KOPT-K1 (cell line): ENCODE data around the gene CLEC4G.
A peak's percentile ranks its signal among the peaks of the same experiment; 100 is the strongest.

Experiments used
- H3K27ac ChIP-seq: fragments of 200-600 bp; sonication (generic); 2 replicates; pipeline ENCODE4 v1.5.1; 2016; ENCODE audit warnings: antibody characterized with exemption, mild to moderate bottlenecking, low read depth, low read length; ENCODE audit not compliant: poor library complexity, severe bottlenecking
- H3K36me3 ChIP-seq: fragments of 200-600 bp; sonication (generic); 2 replicates; pipeline ENCODE4 v1.5.1; 2017; ENCODE audit warnings: antibody characterized with exemption, mild to moderate bottlenecking, low read length, moderate library complexity; ENCODE audit not compliant: insufficient read depth
- H3K9me3 ChIP-seq: fragments of 200-600 bp; sonication (generic); 2 replicates; pipeline ENCODE4 v1.5.1; 2017; ENCODE audit warnings: antibody characterized with exemption, low read length, mild to moderate bottlenecking; ENCODE audit not compliant: insufficient read depth, poor library complexity, severe bottlenecking

Gene CLEC4G

GRCh38 chr19:7680606-7681339 lies 51.1 kb downstream of the CLEC4G start, which contains the start of gene TRAPPC5:
TRAPPC5 (plus strand) TSS chr19:7680833; CDS start chr19:7682254, 1,421 bp downstream.
- H3K36me3 ChIP-seq: peaks cover 19% of the 10 kb centered on the region
- no peaks in the 10 kb centered on the region for H3K9me3 ChIP-seq
- H3K27ac ChIP-seq: peak within 1 kb of the TSS; percentile 83

- Histone ChIP-seq H3K27ac (peak overlapping the region; percentile 83), H3K36me3 (peaks cover 19% of the 10 kb centered on the region), H3K9me3 (no peaks in the 10 kb centered on the region)
Measured at GRCh38 chr19:7679771-7680605, 51.9 kb downstream of the CLEC4G start.

GRCh38 chr19:7678971-7679751 lies 52.7 kb downstream of the CLEC4G start:
- H3K27ac ChIP-seq: peak overlapping the region; percentile 4
- H3K36me3 ChIP-seq: peaks cover 19% of the 10 kb centered on the region
- H3K9me3 ChIP-seq: no peaks in the 10 kb centered on the region
